ENCODE measurements around the gene MTMR4.
"Not testable (repeated sequence)": the region's sequence is repeated elsewhere in the genome, so short reads cannot be mapped to it uniquely, and the experiment has no call there.

MTMR4 gene

DNA sequence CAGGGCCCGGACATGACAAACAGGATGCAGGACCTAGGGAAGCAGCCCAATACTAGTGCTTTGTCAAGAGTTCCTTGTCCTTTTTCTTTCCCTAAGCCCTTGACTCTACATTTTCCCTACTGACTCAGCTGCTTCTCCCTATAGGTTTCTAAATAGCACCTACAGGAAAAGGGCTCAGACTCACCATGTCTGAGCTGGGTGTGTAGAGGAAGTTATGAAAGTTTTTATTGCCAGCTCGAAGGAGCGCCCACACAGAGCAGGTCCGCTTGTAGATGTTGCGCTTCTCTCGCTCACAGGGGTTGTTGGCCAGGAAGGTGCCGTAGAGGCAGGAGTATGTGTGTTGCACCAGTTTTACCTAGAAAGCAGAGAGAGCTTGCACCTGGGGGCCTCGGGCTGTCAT, 10.6 kb downstream of the MTMR4 start:
- TF ChIP-seq SNAI2 (CRISPR knock-in tag; IDR thresholded peaks at IDR 0.05): no peak
- no peak for TF ChIP-seq ZNF8 (CRISPR knock-in tag; IDR thresholded peaks at IDR 0.05)
- no peak for TF ChIP-seq ARNTL (CRISPR knock-in tag; IDR thresholded peaks at IDR 0.05; ENCODE audit: borderline replicate concordance, low read depth)
- TF ChIP-seq, protein P1, sequence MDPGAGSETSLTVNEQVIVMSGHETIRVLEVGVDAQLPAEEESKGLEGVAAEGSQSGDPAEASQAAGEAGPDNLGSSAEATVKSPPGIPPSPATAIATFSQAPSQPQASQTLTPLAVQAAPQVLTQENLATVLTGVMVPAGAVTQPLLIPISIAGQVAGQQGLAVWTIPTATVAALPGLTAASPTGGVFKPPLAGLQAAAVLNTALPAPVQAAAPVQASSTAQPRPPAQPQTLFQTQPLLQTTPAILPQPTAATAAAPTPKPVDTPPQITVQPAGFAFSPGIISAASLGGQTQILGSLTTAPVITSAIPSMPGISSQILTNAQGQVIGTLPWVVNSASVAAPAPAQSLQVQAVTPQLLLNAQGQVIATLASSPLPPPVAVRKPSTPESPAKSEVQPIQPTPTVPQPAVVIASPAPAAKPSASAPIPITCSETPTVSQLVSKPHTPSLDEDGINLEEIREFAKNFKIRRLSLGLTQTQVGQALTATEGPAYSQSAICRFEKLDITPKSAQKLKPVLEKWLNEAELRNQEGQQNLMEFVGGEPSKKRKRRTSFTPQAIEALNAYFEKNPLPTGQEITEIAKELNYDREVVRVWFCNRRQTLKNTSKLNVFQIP (CRISPR knock-in tag; IDR thresholded peaks at IDR 0.05; ENCODE audit: borderline replicate concordance, low read depth): no peak
- TF ChIP-seq ISL1 (CRISPR knock-in tag; IDR thresholded peaks at IDR 0.05): no peak
- no peak for TF ChIP-seq BACH2 (CRISPR knock-in tag; IDR thresholded peaks at IDR 0.05; ENCODE audit: borderline replicate concordance)
- TF ChIP-seq, protein P2, sequence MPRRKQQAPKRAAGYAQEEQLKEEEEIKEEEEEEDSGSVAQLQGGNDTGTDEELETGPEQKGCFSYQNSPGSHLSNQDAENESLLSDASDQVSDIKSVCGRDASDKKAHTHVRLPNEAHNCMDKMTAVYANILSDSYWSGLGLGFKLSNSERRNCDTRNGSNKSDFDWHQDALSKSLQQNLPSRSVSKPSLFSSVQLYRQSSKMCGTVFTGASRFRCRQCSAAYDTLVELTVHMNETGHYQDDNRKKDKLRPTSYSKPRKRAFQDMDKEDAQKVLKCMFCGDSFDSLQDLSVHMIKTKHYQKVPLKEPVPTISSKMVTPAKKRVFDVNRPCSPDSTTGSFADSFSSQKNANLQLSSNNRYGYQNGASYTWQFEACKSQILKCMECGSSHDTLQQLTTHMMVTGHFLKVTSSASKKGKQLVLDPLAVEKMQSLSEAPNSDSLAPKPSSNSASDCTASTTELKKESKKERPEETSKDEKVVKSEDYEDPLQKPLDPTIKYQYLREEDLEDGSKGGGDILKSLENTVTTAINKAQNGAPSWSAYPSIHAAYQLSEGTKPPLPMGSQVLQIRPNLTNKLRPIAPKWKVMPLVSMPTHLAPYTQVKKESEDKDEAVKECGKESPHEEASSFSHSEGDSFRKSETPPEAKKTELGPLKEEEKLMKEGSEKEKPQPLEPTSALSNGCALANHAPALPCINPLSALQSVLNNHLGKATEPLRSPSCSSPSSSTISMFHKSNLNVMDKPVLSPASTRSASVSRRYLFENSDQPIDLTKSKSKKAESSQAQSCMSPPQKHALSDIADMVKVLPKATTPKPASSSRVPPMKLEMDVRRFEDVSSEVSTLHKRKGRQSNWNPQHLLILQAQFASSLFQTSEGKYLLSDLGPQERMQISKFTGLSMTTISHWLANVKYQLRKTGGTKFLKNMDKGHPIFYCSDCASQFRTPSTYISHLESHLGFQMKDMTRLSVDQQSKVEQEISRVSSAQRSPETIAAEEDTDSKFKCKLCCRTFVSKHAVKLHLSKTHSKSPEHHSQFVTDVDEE (CRISPR knock-in tag; IDR thresholded peaks at IDR 0.05): no peak
- no peak for TF ChIP-seq CSDC2 (CRISPR knock-in tag; IDR thresholded peaks at IDR 0.05)
- TF ChIP-seq ZFP3 (CRISPR knock-in tag; IDR thresholded peaks at IDR 0.05): no peak
- TF ChIP-seq OSR1 (CRISPR knock-in tag; IDR thresholded peaks at IDR 0.05): no peak
- no peak for TF ChIP-seq ZFP30 (CRISPR knock-in tag; IDR thresholded peaks at IDR 0.05)
- TF ChIP-seq ZC3H10 (CRISPR knock-in tag; IDR thresholded peaks at IDR 0.05): no peak
- no peak for ATAC-seq

DNA sequence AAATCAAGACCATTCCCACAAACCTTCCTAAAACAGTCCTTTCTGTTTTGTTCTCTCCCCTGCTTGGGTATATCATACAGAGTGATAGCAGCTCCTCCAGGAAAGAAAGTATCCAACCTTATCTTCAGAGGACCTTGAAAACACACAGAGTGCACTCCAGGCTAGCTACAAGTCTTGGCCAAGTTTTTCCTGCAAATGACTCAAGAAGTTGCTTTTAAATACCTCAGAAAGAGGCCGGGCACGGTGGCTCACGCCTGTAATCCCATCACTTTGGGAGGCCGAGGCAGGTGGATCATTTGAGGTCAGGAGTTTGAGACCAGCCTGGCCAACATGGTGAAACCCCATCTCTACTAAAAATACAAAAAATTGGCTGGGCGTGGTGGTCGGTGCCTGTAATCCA, 11.3 kb downstream of the MTMR4 start:
- ATAC-seq: not testable (repeated sequence)

DNA sequence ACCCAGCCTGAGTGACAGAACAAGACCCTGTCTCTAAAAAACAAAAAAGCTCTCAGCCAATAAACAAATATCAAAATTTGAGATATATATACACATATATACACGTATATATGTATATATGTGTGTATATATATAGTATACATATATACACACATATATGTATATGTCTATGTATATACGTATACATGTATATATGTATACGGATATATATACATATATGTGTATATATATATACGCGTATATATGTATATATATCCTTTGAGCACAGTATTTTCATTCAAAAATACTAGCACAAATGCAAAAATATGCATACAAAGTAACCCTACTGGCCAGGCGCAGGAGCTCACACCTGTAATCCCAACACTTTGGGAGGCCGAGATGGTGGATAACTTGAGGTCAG, 13.0 kb downstream of the MTMR4 start:
- TF ChIP-seq PPARA (CRISPR knock-in tag; IDR thresholded peaks at IDR 0.05; ENCODE audit: borderline replicate concordance): no peak
- TF ChIP-seq ZNF70 (CRISPR knock-in tag; IDR thresholded peaks at IDR 0.05): no peak
- TF ChIP-seq RARB (CRISPR knock-in tag; IDR thresholded peaks at IDR 0.05): no peak
- no peak for TF ChIP-seq CSDC2 (CRISPR knock-in tag; IDR thresholded peaks at IDR 0.05)
- no peak for TF ChIP-seq GLIS3 (CRISPR knock-in tag; IDR thresholded peaks at IDR 0.05)
- TF ChIP-seq ZNF8 (CRISPR knock-in tag; IDR thresholded peaks at IDR 0.05): no peak
- no peak for TF ChIP-seq TCF4 (CRISPR knock-in tag; IDR thresholded peaks at IDR 0.05; ENCODE audit: borderline replicate concordance)
- TF ChIP-seq, protein P3, sequence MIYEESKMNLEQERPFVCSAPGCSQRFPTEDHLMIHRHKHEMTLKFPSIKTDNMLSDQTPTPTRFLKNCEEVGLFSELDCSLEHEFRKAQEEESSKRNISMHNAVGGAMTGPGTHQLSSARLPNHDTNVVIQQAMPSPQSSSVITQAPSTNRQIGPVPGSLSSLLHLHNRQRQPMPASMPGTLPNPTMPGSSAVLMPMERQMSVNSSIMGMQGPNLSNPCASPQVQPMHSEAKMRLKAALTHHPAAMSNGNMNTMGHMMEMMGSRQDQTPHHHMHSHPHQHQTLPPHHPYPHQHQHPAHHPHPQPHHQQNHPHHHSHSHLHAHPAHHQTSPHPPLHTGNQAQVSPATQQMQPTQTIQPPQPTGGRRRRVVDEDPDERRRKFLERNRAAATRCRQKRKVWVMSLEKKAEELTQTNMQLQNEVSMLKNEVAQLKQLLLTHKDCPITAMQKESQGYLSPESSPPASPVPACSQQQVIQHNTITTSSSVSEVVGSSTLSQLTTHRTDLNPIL (CRISPR knock-in tag; IDR thresholded peaks at IDR 0.05; ENCODE audit: low read depth): no peak
- TF ChIP-seq, protein P2 (CRISPR knock-in tag; IDR thresholded peaks at IDR 0.05): no peak
- TF ChIP-seq ISL1 (CRISPR knock-in tag; IDR thresholded peaks at IDR 0.05): no peak
- no peak for TF ChIP-seq TOX (CRISPR knock-in tag; IDR thresholded peaks at IDR 0.05; ENCODE audit: borderline replicate concordance)
- no peak for TF ChIP-seq ZNF565 (CRISPR knock-in tag; conservative IDR thresholded peaks at IDR 0.05; ENCODE audit: low read depth)
- no peak for TF ChIP-seq ZFP30 (CRISPR knock-in tag; IDR thresholded peaks at IDR 0.05)
- TF ChIP-seq BACH2 (CRISPR knock-in tag; IDR thresholded peaks at IDR 0.05; ENCODE audit: borderline replicate concordance): no peak
- TF ChIP-seq, protein P1 (CRISPR knock-in tag; IDR thresholded peaks at IDR 0.05; ENCODE audit: borderline replicate concordance, low read depth): no peak
- ATAC-seq: no peak
